Immature natural killer cell (primary cell): Measurements from ENCODE around the gene ADGRL4. TPM values are rescaled to one million over a fixed set of nuclear protein-coding genes. Genes with fewer than 3 reads are reported as not detected.
"Not testable (repeated sequence)": the region's sequence is repeated elsewhere in the genome, so short reads cannot be mapped to it uniquely, and the experiment has no call there.

Experiments
- DNase-seq, 3 donors: peaks; one replicate each; pipeline ENCODE4 v3.0.0; 2022; ENCODE audit warnings: mixed read lengths in 1 of 3
- H3K27ac Mint-ChIP-seq, 6 donors: one replicate each; pipeline ENCODE4 v1.8.0; 2020; ENCODE audit warnings: mixed read lengths in 6 of 6, mild to moderate bottlenecking in 5 of 6, inconsistent platforms in 4 of 6, moderate library complexity in 3 of 6
- H3K27me3 Mint-ChIP-seq, 3 donors: one replicate each; pipeline ENCODE4 v1.8.0; 2020 to 2021; ENCODE audit warnings: low read depth in 3 of 3, mild to moderate bottlenecking in 3 of 3, mixed read lengths in 3 of 3, moderate library complexity in 3 of 3, inconsistent platforms in 1 of 3
- H3K36me3 Mint-ChIP-seq, 3 donors: one replicate each; pipeline ENCODE4 v1.8.0; 2020; ENCODE audit warnings: mixed read lengths in 3 of 3, inconsistent platforms in 2 of 3, mild to moderate bottlenecking in 2 of 3
- H3K4me1 Mint-ChIP-seq, 2 donors: one replicate each; pipeline ENCODE4 v1.8.0; 2020; ENCODE audit warnings: inconsistent platforms in 2 of 2, mild to moderate bottlenecking in 2 of 2, mixed read lengths in 2 of 2, moderate library complexity in 1 of 2
- H3K4me3 Mint-ChIP-seq, 5 donors: one replicate each; pipeline ENCODE4 v1.8.0; 2020; ENCODE audit warnings: mild to moderate bottlenecking in 5 of 5, mixed read lengths in 5 of 5, inconsistent platforms in 3 of 5, moderate library complexity in 3 of 5
- H3K9me3 Mint-ChIP-seq, 6 donors: one replicate each; pipeline ENCODE4 v1.8.0; 2020; ENCODE audit warnings: mild to moderate bottlenecking in 6 of 6, mixed read lengths in 6 of 6, inconsistent platforms in 4 of 6, moderate library complexity in 3 of 6
- polyA plus RNA-seq, 3 donors: library from polyadenylated mRNA; unstranded; fragments of 300-500 nt; fragmentation: Illumina TruSeq; gene quantifications; one replicate each; pipeline ENCODE4 v1.2.3, GENCODE V29; 2021

Gene ADGRL4
- polyA plus RNA-seq, 3 donors from 2014 or later = not detected

GRCh38 chr1:78902641-78903040 lies 103.9 kb downstream of the ADGRL4 start:
- Mint-ChIP-seq H3K36me3 (no peaks in the 10 kb centered on the region), H3K4me3 (no peak overlapping the region), H3K4me1 (no peaks in the 10 kb centered on the region), H3K27me3 (peaks cover 0 to 3% (median 0%) of the 10 kb centered on the region in 3 donors), H3K27ac (no peak overlapping the region), H3K9me3 (peaks cover 0 to 15% (median 6%) of the 10 kb centered on the region in 6 donors)
- no peak for DNase-seq

DNA sequence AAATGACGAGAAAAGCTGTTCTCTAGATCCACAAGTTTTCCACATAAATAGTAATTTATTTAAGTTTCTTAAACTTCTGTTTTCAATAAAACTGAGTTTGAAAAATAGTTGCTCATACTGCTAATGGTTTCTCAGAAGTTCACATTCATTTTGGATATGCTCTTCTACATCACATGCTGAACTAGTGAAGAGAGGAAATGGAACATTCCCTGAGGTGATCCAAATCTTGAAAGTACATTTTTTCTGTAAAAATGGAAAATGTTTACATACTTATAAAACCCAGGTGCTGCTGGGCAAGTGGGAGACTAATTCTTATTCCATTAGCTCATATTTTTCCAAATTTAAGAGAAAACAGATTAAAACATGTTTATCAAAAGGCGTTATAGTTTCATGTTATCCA lies 111.7 kb downstream of the ADGRL4 start:
- Mint-ChIP-seq H3K4me1 (no peaks in the 10 kb centered on the region), H3K36me3 (no peaks in the 10 kb centered on the region), H3K27me3 (peaks cover 0 to 2% (median 0%) of the 10 kb centered on the region in 3 donors), H3K4me3 (no peak overlapping the region), H3K27ac (no peak overlapping the region), H3K9me3 (peaks cover 0 to 14% (median 3%) of the 10 kb centered on the region in 6 donors)
- DNase-seq = no peak

- no peak overlapping the region for H3K4me3 Mint-ChIP-seq
- H3K27ac Mint-ChIP-seq = no peak overlapping the region
- H3K9me3 Mint-ChIP-seq = peaks cover 2 to 16% (median 6%) of the 10 kb centered on the region in 6 donors
- no peak for DNase-seq
- H3K27me3 Mint-ChIP-seq = peaks cover 0 to 2% (median 0%) of the 10 kb centered on the region in 3 donors
- H3K4me1 Mint-ChIP-seq = no peaks in the 10 kb centered on the region
- H3K36me3 Mint-ChIP-seq = no peaks in the 10 kb centered on the region
These were observed 114.2 kb downstream of the ADGRL4 start for GRCh38 chr1:78892260-78892840.

DNA sequence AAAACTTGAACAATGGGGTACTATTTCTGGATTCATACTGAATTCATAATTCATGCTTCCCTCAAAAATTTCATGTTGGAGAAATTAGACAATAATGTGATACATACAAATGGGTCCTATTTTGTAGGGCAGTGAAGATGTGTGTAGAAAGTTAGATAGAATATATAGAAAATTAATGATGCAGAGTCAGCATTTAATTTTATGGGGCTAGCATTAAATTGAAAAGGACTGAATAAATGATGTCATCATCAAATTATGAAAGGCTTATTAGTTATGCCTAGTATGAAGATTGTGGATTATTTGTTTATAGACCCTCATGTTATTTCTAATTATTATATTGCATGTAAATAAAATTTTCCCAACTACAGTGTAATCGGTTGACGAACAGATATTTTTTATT lies 119.1 kb downstream of the ADGRL4 start:
- no peaks in the 10 kb centered on the region for H3K36me3 Mint-ChIP-seq
- H3K9me3 Mint-ChIP-seq = peaks cover under 1 to 24% (median 7%) of the 10 kb centered on the region in 6 donors
- H3K4me3 Mint-ChIP-seq = no peak overlapping the region
- H3K4me1 Mint-ChIP-seq = no peaks in the 10 kb centered on the region
- no peak overlapping the region for H3K27ac Mint-ChIP-seq
- H3K27me3 Mint-ChIP-seq = peaks cover 0 to 2% (median 0%) of the 10 kb centered on the region in 3 donors
- no peak for DNase-seq

- DNase-seq = no peak
- H3K9me3 Mint-ChIP-seq = peaks cover 0 to 19% (median 7%) of the 10 kb centered on the region in 6 donors
- H3K27ac Mint-ChIP-seq = no peak overlapping the region
- H3K4me3 Mint-ChIP-seq = no peak overlapping the region
- no peaks in the 10 kb centered on the region for H3K27me3 Mint-ChIP-seq
- no peaks in the 10 kb centered on the region for H3K36me3 Mint-ChIP-seq
- H3K4me1 Mint-ChIP-seq = no peaks in the 10 kb centered on the region
These were observed 121.7 kb downstream of the ADGRL4 start for GRCh38 chr1:78884685-78885452.

GRCh38 chr1:78880223-78880622 lies 126.3 kb downstream of the ADGRL4 start:
- Mint-ChIP-seq H3K9me3 (peaks cover 0 to 7% (median 1%) of the 10 kb centered on the region in 6 donors), H3K36me3 (no peaks in the 10 kb centered on the region), H3K27ac (no peak overlapping the region), H3K27me3 (no peaks in the 10 kb centered on the region), H3K4me3 (no peak overlapping the region), H3K4me1 (no peaks in the 10 kb centered on the region)
- DNase-seq = no peak

DNA sequence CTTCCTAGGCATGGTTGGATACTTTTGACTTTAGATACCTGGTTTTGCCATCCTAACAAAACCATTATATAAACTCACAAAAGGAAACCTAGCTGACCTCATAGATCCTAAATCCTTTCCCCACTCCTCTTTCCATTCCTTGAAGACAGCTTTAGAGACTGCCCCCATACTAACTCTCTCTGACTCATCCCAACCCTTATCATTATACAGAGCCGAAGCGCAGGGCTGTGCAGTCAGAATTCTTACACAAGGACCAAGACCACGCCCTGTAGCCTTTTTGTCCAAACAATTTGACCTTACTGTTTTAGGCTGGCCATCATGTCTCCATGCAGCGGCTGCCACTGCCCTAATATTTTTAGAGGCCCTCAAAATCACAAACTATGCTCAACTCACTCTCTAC lies 130.5 kb downstream of the ADGRL4 start:
- not testable (repeated sequence) for H3K27me3 Mint-ChIP-seq, H3K36me3 Mint-ChIP-seq, H3K4me3 Mint-ChIP-seq, H3K4me1 Mint-ChIP-seq, H3K27ac Mint-ChIP-seq, DNase-seq
- peaks cover 6 to 13% (median 9%) of the 10 kb centered on the region in 6 donors for H3K9me3 Mint-ChIP-seq

- not testable (repeated sequence) for H3K27ac Mint-ChIP-seq, H3K4me3 Mint-ChIP-seq, DNase-seq, H3K36me3 Mint-ChIP-seq, H3K4me1 Mint-ChIP-seq, H3K27me3 Mint-ChIP-seq
- peaks cover 9 to 16% (median 11%) of the 10 kb centered on the region in 6 donors for H3K9me3 Mint-ChIP-seq
These were observed 133.7 kb downstream of the ADGRL4 start for GRCh38 chr1:78872801-78873200.

DNA sequence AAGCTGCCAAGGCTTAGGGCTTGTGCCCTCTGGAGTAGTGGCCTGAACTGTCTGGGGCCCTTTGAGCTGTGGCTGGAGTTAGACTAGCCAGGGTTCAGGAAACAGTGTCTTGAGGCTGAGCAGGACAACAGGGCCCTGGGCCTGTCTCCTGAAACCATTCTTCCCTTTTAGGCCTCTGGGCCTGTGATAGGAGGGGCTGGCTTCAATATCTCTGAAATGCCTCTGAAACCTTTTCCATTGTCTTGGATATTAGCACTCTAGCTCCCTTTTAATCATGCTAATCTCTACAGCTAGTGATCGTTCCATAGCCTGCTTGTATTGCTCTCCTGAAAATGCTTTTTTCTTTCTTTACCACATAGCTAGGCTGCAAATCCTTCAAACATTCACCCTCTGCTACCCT lies 135.3 kb downstream of the ADGRL4 start:
- Mint-ChIP-seq H3K4me1 (no peaks in the 10 kb centered on the region), H3K36me3 (no peaks in the 10 kb centered on the region), H3K4me3 (no peak overlapping the region), H3K27me3 (peaks cover 0 to 2% (median 0%) of the 10 kb centered on the region in 3 donors), H3K27ac (no peak overlapping the region), H3K9me3 (peaks cover 9 to 18% (median 11%) of the 10 kb centered on the region in 6 donors)
- DNase-seq = no peak

- no peaks in the 10 kb centered on the region for H3K4me1 Mint-ChIP-seq
- H3K36me3 Mint-ChIP-seq = no peaks in the 10 kb centered on the region
- DNase-seq = no peak
- no peak overlapping the region for H3K27ac Mint-ChIP-seq
- peaks cover 9 to 29% (median 17%) of the 10 kb centered on the region in 6 donors for H3K9me3 Mint-ChIP-seq
- no peak overlapping the region for H3K4me3 Mint-ChIP-seq
- peaks cover 0 to 2% (median 0%) of the 10 kb centered on the region in 3 donors for H3K27me3 Mint-ChIP-seq
These were observed 137.4 kb downstream of the ADGRL4 start for GRCh38 chr1:78869136-78869535.

GRCh38 chr1:78864175-78864574 lies 142.4 kb downstream of the ADGRL4 start:
- Mint-ChIP-seq H3K9me3 (peaks cover 0 to 26% (median 9%) of the 10 kb centered on the region in 6 donors), H3K27ac (no peak overlapping the region), H3K4me1 (no peaks in the 10 kb centered on the region), H3K27me3 (no peaks in the 10 kb centered on the region), H3K4me3 (no peak overlapping the region), H3K36me3 (no peaks in the 10 kb centered on the region)
- DNase-seq = no peak

DNA sequence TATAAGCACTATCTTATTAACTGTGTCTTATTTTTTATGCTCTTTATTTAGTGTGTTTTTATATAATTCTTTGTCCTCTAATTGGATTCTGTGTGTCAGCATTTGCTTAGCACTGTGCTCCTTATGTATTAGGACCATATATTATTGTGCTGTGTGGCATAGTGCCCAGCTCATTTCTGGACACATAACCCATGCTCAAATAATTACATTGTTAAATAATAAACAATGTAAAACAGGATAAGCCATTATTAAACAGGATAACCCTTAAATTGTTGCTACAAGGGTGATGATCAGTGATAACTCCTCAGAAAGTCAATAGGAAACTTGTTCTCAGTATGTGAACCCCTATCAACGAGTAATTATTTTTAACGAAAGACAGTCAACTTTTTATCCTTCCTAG lies 150.4 kb downstream of the ADGRL4 start:
- no peak for DNase-seq
- Mint-ChIP-seq H3K4me3 (no peak overlapping the region), H3K27me3 (peaks cover 0 to 1% (median 0%) of the 10 kb centered on the region in 3 donors), H3K27ac (no peak overlapping the region), H3K9me3 (peaks cover 5 to 23% (median 14%) of the 10 kb centered on the region in 6 donors), H3K4me1 (no peaks in the 10 kb centered on the region), H3K36me3 (no peaks in the 10 kb centered on the region)

DNA sequence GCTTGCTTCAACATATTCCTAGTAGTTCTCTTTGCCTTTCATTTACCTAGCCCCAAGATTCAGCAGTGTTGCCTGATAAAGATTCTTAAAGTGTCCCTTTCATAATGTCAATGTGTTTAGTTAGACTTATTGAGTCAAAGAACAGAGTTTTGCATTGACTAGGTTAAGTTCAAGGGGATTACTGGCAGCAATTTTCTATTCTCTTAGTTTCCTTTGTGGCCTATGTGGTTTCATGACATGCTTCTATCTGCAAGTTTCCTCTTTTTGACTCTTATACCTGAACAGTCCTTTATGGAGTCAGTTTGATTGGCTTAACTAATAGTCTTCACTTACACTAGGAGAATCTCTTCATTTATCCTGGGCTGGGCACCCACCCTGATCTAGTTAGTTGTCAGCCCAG lies 151.3 kb downstream of the ADGRL4 start:
- Mint-ChIP-seq H3K36me3 (no peaks in the 10 kb centered on the region), H3K4me3 (no peak overlapping the region), H3K27me3 (peaks cover 0 to 1% (median 0%) of the 10 kb centered on the region in 3 donors), H3K9me3 (peaks cover 5 to 23% (median 14%) of the 10 kb centered on the region in 6 donors), H3K27ac (no peak overlapping the region), H3K4me1 (no peaks in the 10 kb centered on the region)
- no peak for DNase-seq

DNA sequence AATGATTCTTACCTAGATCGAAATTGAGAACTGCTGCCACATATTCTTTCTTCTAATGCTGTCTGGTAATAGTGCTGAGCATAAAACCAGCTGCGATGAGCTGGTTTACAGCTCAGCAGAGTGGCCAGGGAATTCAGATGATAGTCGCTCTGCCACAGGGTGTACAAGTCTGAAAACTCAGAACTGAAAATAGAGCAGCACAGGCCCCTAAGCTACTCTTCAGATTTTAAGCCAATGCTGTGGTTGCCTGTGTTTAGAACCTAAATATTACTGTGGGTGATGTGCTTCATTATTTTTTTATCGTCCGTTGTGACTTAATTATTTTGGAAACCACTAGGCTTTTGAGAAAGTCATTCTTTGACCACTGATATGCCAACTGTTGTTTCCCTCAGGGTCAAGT lies 152.0 kb downstream of the ADGRL4 start:
- Mint-ChIP-seq H3K27me3 (peaks cover 0 to 1% (median 0%) of the 10 kb centered on the region in 3 donors), H3K36me3 (no peaks in the 10 kb centered on the region), H3K4me1 (no peaks in the 10 kb centered on the region), H3K4me3 (no peak overlapping the region), H3K27ac (no peak overlapping the region), H3K9me3 (peaks cover 3 to 23% (median 14%) of the 10 kb centered on the region in 6 donors)
- no peak for DNase-seq
